GM15510 (cell line): ENCODE measurements around the gene INSIG1.

ENCODE experiments used
- POLR2A ChIP-seq: IDR thresholded peaks from 3 replicates; pipeline ENCODE4 v1.6.1; 2011; ENCODE audit warnings: borderline replicate concordance; ENCODE audit not compliant: insufficient read length; ENCODE audit errors: extremely low read depth

Gene INSIG1

GRCh38 chr7:155299535-155300202 lies 2.0 kb downstream of the INSIG1 start:
- peak; percentile 20 for TF ChIP-seq POLR2A

- no peak for TF ChIP-seq POLR2A
Measured at GRCh38 chr7:155300641-155301452, 3.2 kb downstream of the INSIG1 start.

- TF ChIP-seq POLR2A: no peak
Measured at GRCh38 chr7:155303039-155303593, 5.4 kb downstream of the INSIG1 start.

GRCh38 chr7:155303897-155304296 lies 6.2 kb downstream of the INSIG1 start:
- TF ChIP-seq POLR2A: no peak

GRCh38 chr7:155305231-155305904 lies 7.7 kb downstream of the INSIG1 start:
- no peak for TF ChIP-seq POLR2A

GRCh38 chr7:155306673-155307470 lies 9.2 kb downstream of the INSIG1 start:
- TF ChIP-seq POLR2A: no peak

- no peak for TF ChIP-seq POLR2A
Measured at GRCh38 chr7:155308330-155309020, 10.8 kb downstream of the INSIG1 start.

- no peak for TF ChIP-seq POLR2A
Measured at GRCh38 chr7:155309021-155309338, 11.3 kb downstream of the INSIG1 start.

GRCh38 chr7:155310425-155311114 lies 12.9 kb downstream of the INSIG1 start:
- TF ChIP-seq POLR2A: no peak

- TF ChIP-seq POLR2A: no peak
Measured at GRCh38 chr7:155311826-155312537, 14.3 kb downstream of the INSIG1 start.

GRCh38 chr7:155312633-155313032 lies 15.0 kb downstream of the INSIG1 start:
- no peak for TF ChIP-seq POLR2A

- no peak for TF ChIP-seq POLR2A
Measured at GRCh38 chr7:155313096-155313495, 15.4 kb downstream of the INSIG1 start.

- no peak for TF ChIP-seq POLR2A
Measured at GRCh38 chr7:155315977-155316376, 18.3 kb downstream of the INSIG1 start.
